ENCODE results near the gene IQGAP1.

Gene IQGAP1

DNA sequence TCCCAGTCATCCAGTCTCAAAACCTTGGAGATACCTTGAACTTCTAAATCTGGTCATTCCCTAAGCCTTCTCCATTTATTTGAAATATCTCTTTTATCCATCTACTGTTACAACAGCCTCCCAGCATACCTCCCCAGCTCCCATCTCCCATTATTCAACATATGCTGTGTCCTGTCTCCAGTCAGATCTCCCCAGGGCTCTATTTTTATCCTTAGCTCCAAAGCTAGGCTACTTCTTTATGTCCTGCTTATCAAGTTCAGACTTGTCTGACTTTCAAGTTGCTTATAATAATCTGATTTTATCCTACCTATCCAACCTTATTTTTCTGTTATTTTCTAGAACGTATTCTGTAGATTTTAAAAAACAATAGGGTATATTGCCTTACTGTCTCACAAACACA lies 44.2 kb downstream of the IQGAP1 start:
- DNase-seq (ENCODE audit: extremely low read depth in 1 of 2, low read depth in 1 of 2): no peak

DNA sequence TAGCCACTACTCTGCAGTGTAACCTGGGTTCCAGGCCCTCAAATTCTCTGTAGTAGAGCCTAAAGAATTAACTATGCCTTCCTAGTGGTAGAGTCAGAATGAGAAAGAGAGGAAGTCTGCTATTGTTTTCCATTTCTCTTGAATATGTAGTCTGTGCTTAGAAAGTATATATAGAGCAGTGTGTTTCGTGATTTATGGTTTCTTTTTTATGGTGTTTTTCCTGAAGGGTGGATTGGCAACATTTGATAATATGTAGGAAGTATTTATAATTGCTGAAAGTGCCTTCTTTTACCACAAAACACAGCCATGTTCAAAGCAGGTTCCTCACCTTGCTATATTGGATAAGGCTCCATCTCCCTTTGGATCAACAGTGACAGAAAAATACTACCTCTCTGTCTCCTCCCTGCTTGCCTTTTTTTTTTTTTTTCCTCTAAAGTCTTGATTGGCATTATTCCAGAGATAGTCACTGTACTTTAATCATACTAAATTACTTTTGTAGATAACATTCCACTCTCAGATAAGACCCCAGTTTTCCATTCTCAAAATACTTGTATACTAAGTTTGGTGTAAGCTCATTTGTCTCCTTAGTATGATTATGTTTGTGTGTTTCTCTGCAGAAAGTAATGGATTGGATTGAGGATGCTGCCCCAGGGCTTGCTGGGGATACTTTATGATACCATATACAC lies 47.8 kb downstream of the IQGAP1 start:
- no peak for DNase-seq (ENCODE audit: extremely low read depth in 1 of 2, low read depth in 1 of 2)

DNA sequence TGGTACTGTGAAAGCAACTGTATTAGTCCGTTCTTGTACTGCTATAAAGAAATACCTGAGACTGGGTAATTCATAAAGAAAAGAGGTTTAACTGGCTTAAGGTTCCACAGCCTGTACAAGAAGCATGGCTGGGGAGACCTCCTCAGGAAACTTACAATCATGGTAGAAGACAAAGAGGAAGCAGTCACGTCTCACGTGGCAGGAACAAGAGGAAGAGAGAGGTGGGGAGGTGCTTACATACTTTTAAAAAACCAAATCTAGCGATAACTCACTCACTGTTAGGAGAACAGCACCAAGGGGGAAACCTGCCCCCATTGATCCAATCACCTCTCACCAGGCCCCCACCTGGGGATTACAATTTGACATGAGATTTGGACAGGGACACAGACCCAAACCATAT lies 48.9 kb downstream of the IQGAP1 start:
- DNase-seq (ENCODE audit: extremely low read depth in 1 of 2, low read depth in 1 of 2): no peak

DNA sequence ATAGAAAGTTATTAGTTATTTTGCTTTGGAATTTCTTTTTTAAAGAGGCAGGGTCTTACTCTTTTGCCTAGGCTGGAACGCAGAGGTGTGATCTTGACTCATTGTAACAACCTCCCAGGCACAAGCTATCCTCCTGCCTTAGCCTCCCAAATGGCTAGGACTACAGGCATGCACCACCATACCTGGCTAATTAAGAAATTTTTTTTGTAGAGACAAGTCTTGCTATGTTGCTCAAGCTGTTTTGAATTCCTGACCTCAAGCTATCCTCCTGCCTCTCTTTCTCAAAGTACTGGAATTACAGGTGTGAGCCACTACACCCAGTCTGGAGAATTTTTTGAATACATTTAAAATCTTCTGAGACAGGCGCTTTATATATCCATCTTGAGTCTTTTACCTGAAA lies 49.5 kb downstream of the IQGAP1 start:
- no peak for DNase-seq (ENCODE audit: extremely low read depth in 1 of 2, low read depth in 1 of 2)

DNA sequence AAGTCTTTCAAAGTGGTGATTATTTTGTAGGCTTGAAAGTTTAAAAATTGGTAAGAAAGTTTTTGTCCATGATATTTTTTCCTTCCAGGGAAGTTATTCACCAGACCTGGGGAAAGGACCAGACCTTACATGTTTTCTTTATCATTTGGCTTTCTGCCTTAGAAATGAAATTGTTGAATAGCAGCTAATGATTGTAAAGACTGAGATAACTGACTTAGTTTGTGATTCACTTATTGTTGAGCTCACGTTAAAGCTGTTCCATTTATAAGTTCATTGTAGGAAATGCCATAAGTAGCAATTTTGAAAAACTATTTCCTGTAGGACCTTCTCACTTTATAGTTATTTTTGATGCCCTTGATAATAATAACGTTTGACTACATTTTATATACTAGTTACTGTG lies 51.9 kb downstream of the IQGAP1 start:
- no peak for DNase-seq (ENCODE audit: extremely low read depth in 1 of 2, low read depth in 1 of 2)

DNA sequence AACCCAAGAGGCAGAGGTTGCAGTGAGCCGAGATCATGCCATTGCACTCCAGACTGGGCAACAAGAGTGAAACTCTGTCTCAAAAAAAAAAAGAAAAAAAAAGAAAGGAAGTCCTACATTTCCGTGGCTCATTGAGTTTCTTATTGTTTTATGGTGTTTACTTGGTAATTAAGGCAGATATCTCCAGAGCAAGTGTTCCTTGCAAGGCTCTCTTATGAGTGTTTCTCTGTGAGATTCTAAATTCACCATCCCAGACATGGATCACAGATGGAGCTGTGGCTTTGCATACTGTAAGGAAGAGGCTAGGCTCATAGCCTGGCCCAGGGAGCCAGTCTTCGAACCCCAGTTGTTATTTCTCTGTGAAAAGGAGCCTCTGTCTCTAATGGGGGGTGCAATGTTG lies 53.0 kb downstream of the IQGAP1 start:
- DNase-seq (ENCODE audit: extremely low read depth in 1 of 2, low read depth in 1 of 2): no peak

DNA sequence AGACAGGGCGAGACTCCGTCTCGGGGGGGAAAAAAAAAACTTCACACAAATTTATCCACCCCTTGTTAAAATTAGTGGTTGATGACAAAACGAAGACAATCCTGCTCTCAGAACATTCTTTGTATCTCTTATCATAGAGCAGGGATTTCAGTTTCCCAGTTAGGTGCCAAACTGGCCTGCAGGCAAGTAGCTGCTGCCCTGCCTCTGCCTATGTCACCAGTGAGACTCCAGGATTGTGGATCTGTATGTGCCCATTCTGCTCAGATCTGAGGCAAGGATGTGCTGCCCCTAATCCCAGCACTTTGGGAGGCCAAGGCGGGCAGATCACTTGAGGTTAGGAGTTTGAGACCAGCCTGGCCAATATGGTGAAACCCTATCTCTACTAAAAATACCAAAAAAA lies 54.4 kb downstream of the IQGAP1 start:
- no peak for DNase-seq (ENCODE audit: extremely low read depth in 1 of 2, low read depth in 1 of 2)

DNA sequence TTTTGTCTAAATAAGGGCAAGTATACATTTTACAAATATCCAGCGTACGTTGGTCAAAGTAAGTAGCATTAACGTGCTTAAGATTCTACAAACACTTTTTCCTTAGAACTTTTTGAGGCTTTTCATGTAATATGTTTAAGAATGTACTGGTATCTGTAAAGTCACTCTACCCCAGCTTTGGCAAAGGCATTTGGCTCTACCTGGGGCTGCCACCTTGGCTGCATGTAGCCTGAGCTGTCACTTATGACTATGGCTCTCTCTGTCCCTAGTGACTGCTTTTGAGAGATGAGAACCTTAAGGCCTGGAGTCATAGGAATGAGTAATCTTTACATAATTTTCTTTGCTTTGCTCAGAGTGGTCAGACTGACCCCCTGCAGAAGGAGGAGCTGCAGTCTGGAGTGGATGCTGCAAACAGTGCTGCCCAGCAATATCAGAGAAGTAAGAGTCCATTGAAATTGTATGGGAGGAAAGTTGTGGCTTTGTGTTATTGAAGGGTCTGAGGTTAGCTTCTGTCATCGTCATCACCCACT lies 61.2 kb downstream of the IQGAP1 start:
- no peak for DNase-seq (ENCODE audit: extremely low read depth in 1 of 2, low read depth in 1 of 2)

DNA sequence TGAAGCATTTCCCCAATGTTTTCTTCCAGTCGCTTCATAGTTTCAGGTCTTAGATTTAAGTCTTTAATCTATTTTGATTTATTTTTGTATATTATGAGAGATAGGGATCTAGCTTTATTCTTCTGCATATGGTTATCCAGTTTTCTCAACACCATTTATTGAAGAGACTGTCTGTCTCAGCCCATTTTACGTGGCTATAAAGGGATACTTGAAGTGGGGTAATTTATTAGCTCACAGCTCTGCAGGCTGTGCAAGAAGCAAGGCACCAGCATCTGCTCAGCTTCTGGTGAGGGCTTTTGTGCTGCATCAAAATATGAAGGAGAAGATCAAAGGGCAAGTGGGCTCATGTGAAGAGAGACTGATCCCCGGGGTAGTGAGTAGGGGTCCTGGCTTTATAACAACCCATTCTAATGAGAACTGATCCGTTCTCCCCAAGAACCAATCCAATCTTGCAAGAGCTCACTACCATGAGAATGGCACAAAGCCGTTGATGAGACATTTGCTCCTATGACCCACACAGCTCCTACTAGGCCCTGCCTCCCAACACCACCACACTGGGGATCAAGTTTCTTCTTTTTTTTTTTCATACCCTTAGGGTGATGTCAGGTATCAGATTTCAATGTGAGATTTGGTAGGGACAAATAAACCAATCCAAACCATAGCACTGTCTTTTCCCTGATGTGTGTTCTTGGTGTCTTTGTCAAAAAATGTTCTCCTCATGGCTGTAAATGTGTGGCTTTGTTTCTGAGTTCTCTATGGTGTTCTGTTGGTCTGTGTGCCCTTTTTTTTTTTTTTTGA lies 63.2 kb downstream of the IQGAP1 start:
- no peak for DNase-seq (ENCODE audit: extremely low read depth in 1 of 2, low read depth in 1 of 2)

DNA sequence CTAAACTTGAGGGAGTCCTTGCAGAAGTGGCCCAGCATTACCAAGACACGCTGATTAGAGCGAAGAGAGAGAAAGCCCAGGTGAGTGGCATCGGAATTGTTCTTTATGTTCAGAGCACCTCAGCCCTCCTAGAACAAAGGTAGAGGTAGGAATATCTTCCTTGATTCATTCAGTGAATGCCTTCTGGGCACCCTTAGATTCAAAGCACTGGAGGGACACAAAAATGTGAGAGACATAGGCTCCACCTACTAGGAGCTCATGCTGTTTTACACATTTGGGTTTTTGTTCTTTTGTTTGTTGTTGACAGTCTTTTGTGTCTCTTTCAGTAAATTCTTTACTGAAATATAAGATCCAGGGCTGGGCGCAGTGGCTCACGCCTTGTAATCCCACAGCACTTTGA lies 68.2 kb downstream of the IQGAP1 start:
- DNase-seq (ENCODE audit: extremely low read depth in 1 of 2, low read depth in 1 of 2): no peak

DNA sequence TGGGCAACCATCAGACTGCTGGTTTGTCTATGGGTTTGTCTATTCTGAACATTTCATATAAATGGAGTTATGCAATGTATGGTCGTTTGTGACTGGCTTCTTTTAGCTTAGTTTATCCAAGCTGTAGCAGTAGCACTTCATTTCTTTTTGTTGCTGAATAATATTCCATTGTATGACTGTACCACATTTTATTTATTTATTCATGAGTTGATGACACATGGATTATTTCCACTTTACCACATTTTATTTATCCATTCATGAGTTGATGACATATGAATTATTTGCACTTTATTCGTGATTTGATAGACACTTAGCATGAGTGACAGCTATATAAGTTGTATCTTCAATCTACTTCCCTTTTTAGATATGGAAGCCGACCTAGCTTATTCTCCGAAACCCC lies 70.0 kb downstream of the IQGAP1 start:
- DNase-seq (ENCODE audit: extremely low read depth in 1 of 2, low read depth in 1 of 2): no peak

DNA sequence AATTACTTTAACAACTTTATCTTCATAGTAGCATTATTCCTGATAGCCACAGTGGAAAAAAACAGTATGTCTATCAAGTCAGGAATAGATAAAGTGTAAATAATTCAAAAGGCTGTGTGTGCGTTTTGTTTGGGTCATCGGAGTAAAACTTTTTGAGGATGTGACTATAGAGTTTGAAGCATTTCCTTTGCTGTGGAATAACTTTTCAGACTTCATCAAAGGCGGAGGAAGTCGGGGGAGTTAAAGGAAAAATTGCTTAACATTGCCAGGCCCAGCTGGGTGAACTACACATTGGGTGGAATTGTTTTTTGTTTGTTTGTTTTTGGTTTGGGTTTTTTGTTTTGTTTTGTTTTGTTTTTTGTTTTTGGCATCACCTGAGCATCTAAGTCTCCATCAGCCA lies 71.3 kb downstream of the IQGAP1 start:
- no peak for DNase-seq (ENCODE audit: extremely low read depth in 1 of 2, low read depth in 1 of 2)

DNA sequence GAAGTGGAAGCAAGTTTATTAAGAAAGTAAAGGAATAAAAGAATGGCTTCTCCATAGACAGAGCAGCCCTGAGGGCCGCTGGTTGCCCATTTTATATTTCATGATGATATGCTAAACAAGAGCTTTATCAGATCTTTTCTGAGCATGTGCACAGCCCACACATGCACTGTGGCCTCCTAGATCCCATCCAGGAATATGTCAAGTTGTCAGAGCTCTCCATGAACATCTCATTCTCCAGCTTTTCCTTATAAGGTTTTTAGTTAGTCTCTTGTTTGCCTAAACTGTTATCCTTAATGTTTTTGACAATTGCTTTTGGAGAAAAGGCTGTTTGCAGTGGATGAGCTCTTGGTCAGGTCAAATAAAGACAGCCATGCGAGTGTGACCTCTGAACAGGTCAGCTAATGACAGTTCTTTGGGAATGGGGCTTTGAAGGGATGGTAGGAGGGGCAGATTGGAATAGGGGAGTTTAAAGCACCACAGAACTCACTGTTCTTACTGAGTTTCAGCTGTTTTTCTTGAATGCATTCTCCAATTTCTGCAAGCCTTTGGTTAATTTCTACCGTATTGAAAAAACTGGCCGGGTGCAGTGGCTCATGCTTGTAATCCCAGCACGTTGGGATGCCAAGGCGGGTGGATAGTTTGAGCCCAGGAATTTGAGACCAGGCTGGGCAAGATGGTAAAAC lies 72.2 kb downstream of the IQGAP1 start:
- no peak for DNase-seq (ENCODE audit: extremely low read depth in 1 of 2, low read depth in 1 of 2)

DNA sequence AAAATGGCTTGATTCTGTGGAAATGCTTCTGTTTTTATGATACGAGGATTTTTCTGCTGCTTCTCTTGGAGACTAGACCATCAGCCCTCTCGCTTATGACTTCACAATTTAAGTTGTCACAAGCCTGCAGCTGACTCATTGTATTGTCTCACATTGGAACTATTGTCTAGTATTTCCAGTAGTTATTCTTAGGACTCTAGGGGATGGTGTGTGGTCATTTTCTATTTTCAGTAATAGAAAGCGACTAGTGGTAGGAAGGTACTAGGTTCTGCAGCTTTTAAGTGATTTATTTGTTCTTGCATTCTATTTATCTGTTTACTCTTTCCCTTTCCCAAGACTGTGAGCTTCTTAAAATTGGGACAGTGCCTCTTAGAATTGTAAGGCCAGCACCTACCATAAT lies 75.3 kb downstream of the IQGAP1 start:
- no peak for DNase-seq (ENCODE audit: extremely low read depth in 1 of 2, low read depth in 1 of 2)

DNA sequence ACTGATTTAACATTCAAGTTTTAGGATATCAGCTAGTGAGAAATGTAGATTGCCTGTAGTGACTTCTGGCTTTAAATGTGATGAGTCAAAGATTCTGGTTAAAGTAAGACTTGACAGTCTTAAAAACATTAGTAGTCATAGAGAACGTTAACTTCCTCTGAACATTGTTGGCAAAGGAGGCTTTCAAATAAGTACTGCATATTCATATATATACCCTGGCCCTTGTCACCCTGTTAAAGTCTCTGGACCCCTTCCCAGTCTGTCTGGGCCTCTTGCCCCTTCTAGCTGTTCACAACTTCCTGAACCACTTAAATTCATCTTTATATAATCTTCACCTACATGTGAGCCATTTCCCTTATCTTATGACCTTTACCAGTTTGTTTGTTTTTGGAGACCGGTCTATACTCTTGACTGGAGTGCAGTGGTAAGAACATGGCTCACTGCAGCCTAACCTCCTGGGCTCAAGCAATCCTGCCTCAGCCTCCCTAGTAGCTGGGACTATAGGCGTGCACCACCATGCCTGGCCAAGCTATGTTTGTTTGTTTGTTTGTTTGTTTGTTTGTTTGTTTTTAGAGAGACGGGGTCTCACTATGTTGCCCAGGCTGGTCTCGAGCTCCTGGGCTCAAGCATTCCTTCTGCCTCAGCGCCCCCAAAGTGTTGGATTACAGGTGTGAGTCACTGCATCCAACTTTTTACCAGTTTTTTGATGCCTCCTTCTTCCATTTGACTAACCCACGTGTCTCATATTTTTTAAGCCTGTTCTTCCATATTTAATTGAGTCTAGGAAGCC lies 77.3 kb downstream of the IQGAP1 start:
- no peak for DNase-seq (ENCODE audit: extremely low read depth in 1 of 2, low read depth in 1 of 2)

DNA sequence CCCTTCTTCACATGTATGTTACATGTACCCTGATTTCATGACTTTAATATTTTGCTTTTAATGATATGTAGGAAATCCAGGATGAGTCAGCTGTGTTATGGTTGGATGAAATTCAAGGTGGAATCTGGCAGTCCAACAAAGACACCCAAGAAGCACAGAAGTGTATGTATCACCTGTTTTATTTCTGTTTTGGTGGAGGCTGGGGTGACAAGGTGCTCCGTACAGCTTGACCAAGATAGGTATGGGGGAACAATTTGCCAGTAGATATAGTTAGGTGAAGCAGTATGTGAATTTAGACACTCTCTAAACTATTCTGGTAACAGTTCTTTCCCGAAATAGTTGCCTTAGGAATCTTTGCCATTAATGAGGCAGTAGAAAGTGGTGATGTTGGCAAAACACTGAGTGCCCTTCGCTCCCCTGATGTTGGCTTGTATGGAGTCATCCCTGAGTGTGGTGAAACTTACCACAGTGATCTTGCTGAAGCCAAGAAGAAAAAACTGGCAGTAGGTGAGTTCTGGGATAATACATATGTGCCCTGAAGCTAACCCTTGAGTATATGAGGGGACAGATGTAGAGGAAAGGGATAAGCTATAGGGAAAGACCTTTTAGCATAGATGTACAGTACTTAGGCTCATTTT lies 78.0 kb downstream of the IQGAP1 start:
- no peak for DNase-seq (ENCODE audit: extremely low read depth in 1 of 2, low read depth in 1 of 2)

DNA sequence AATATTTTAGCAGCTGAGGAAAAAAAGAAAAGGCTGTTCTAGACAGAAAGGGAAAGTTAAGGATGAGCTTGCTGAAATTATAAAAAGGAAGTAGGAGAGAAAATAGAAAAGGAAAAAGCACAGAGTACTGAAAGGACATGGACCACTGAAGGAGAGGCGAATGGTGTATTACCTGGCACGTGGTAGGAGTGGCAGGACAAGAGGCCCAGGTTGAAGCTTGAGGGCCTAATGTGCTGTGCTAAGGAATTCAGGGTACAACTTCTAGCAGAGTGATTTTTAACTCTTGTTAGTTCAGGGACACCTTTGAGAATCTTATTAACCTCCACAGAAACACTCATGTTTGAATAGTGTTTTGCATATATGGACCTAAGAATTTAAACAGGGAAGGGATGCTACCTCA lies 81.7 kb downstream of the IQGAP1 start:
- DNase-seq (ENCODE audit: extremely low read depth in 1 of 2, low read depth in 1 of 2): no peak

DNA sequence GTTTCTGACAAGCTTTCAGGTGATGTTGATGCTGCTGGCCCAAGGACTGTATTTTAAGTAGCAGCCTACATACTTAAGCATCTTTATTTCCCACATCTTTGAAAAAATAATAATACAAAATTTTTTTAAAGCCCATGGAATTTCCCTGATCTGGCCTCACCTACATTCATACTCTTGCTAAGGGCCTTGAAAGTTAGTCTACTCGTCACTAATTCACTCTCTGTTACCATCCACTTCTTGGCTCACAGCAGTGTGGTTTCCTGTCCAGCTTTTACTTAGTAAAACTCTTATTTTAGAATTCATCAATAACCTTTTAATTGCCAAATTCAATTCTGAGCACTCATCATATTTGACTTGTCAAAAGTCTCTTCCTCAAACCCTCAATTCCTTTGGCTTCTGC lies 82.4 kb downstream of the IQGAP1 start:
- DNase-seq (ENCODE audit: extremely low read depth in 1 of 2, low read depth in 1 of 2): no peak

DNA sequence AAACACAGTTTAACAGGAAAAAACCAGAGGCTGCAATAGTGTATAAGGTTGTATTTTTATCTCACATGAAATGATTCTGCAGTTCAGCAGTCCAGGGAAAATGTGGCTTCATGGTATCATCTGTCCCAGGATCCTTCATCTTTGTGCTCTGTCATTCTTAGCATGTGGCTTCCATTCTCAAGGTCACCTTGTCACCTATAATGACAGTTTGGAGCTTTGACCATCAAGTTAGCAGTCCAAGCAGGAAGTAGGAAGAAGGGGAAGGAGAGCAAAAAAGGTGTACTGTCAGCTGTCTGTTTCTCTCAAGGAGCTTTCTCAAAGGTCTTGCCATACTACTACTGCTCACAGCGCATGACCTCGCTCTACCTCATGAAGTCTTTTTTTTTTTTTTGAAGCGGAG lies 83.1 kb downstream of the IQGAP1 start:
- no peak for DNase-seq (ENCODE audit: extremely low read depth in 1 of 2, low read depth in 1 of 2)

DNA sequence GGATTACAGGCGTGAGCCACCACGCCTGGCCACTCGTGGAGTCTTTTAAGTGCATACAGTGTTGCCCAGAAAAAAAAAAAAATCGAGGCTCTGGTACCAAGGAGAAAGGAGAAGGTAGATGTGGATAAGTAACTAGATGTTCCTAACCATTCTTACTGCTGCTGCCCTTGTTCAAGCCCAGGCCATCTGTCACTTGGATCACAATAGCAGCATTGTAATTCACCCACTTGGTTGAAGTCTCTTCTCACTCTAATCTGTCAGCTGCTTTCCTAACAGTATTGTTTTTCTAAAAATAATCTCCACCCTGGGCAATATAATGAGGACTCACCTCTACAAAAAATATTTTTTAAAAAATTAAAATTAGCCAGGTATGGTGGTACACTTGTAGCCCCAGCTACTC lies 83.7 kb downstream of the IQGAP1 start:
- DNase-seq (ENCODE audit: extremely low read depth in 1 of 2, low read depth in 1 of 2): no peak

All from activated CD8-positive, alpha-beta memory T cell treated with anti-CD3 and anti-CD28 coated beads for 1 hour (primary cell).